HepG2 (cell line): ENCODE measurements around the gene ARHGEF26. TPM values are rescaled to one million over a fixed set of nuclear protein-coding genes. Genes with fewer than 3 reads are reported as not detected.

Experiments
- ATAC-seq: fragments of 200-7000 bp; cut with Tn5 transposase; 3 replicates; pipeline ENCODE4 v1.9.1; 2020; ENCODE audit warnings: mild to moderate bottlenecking, moderate library complexity
- BruUV-seq: library from RNA; stranded (reverse); fragments of 400-500 nt; replicated peaks from 2 replicates; lab custom pipeline; 2021; lab: Mats Ljungman, UMichigan
- CTCF ChIA-PET: fragments of 300-600 bp; formaldehyde crosslinking; extraction: SDS; loops from one replicate; lab custom pipeline; 2021; ENCODE audit warnings: low total read pairs, inconsistent platforms, low intra/inter-chr PET ratio; lab: Yijun Ruan, JAX
- POLR2A ChIA-PET: fragments of 350-600 bp; sonication (Branson Sonifier 250); formaldehyde crosslinking; loops from one replicate; lab custom pipeline; 2020; ENCODE audit warnings: antibody characterized with exemption, inconsistent platforms; lab: Yijun Ruan, JAX
- DNase-seq: peaks from one replicate; pipeline ENCODE4 v3.0.0-alpha.2; 2015; ENCODE audit warnings: low spot score
- FAIRE-seq: peaks from 3 replicates; lab custom pipeline; 2011; peaks lifted over from hg19 to GRCh38; lab: Jason Lieb, UNC
- H2AFZ ChIP-seq: one replicate; pipeline ENCODE4 v1.6.1; 2011; ENCODE audit warnings: low read length, inconsistent platforms
- H3K27ac ChIP-seq: fragments of 300-600 bp; 3 replicates; pipeline ENCODE4 v1.8.0; 2011; ENCODE audit warnings: mixed run types, mild to moderate bottlenecking, mixed read lengths, low read length, inconsistent platforms; ENCODE audit not compliant: insufficient read depth; ENCODE audit errors: extremely low read length
- H3K27me3 ChIP-seq, 2 experiments: fragments of 200-600 bp in 1 of 2; 2 replicates in 1 of 2; 3 replicates in 1 of 2; pipeline versions ENCODE4 v1.6.0 to v1.8.0; 2011; ENCODE audit warnings: low read length in 2 of 2, mild to moderate bottlenecking in 2 of 2, moderate library complexity in 2 of 2, inconsistent platforms in 1 of 2; ENCODE audit not compliant: insufficient read depth in 2 of 2, control insufficient read depth in 1 of 2
- H3K36me3 ChIP-seq, 2 experiments: fragments of 200-600 bp in 1 of 2; replicated peaks in 1 of 2; 2 replicates in 1 of 2; 3 replicates in 1 of 2; pipeline versions ENCODE4 v1.5.1 to v1.8.0; 2011; ENCODE audit warnings: low read length in 2 of 2, inconsistent platforms in 1 of 2; ENCODE audit not compliant: insufficient read depth in 2 of 2, control insufficient read depth in 1 of 2
- H3K4me1 ChIP-seq: 2 replicates; pipeline ENCODE4 v1.5.1; 2012; ENCODE audit warnings: low read length, inconsistent platforms; ENCODE audit not compliant: insufficient read depth
- H3K4me2 ChIP-seq: 2 replicates; pipeline ENCODE4 v1.6.0; 2011; ENCODE audit warnings: low read depth, low read length, inconsistent platforms
- H3K4me3 ChIP-seq, 3 experiments: fragments of 200-600 bp in 1 of 3; sonication (generic), shearing (Covaris generic) in 1 of 3; replicated peaks in 1 of 3; 2 replicates each; pipeline ENCODE4 v1.5.1; 2011 to 2016; ENCODE audit warnings: low read length in 3 of 3, inconsistent platforms in 2 of 3, low read depth in 2 of 3, mild to moderate bottlenecking in 2 of 3, control low read depth in 1 of 3, mixed read lengths in 1 of 3; ENCODE audit not compliant: insufficient read depth in 1 of 3
- H3K79me2 ChIP-seq: one replicate; pipeline ENCODE4 v1.6.1; 2011; ENCODE audit warnings: low read length, inconsistent platforms; ENCODE audit not compliant: insufficient read depth
- H3K9ac ChIP-seq: 2 replicates; pipeline ENCODE4 v1.6.0; 2011; ENCODE audit warnings: mild to moderate bottlenecking, low read depth, low read length, inconsistent platforms; ENCODE audit not compliant: insufficient read depth
- H3K9me3 ChIP-seq: 2 replicates; pipeline ENCODE4 v1.5.1; 2012; ENCODE audit warnings: mild to moderate bottlenecking, low read length
- H4K20me1 ChIP-seq: 2 replicates; pipeline ENCODE4 v1.6.0; 2011; ENCODE audit warnings: inconsistent platforms, mild to moderate bottlenecking, low read length, moderate library complexity; ENCODE audit not compliant: insufficient read depth
- HMGXB4 ChIP-seq, 2 experiments: sonication (generic) in 1 of 2; formaldehyde crosslinking in 1 of 2; IDR thresholded peaks; 2 replicates each; pipeline versions ENCODE4 v1.4.0 to v1.6.1; 2018 to 2020; ENCODE audit warnings: missing genetic modification reagents in 2 of 2, borderline replicate concordance in 1 of 2, low read depth in 1 of 2, mild to moderate bottlenecking in 1 of 2, missing biosample characterization in 1 of 2
- MAF1 ChIP-seq: sonication (generic); formaldehyde crosslinking; IDR thresholded peaks from 2 replicates; pipeline ENCODE4 v1.5.0; 2020; ENCODE audit warnings: missing genetic modification reagents, borderline replicate concordance
- MEIS1 ChIP-seq: sonication (generic); formaldehyde crosslinking; IDR thresholded peaks from 2 replicates; pipeline ENCODE4 v1.9.0; 2021; ENCODE audit warnings: mild to moderate bottlenecking, missing genetic modification reagents, moderate library complexity, borderline replicate concordance
- NBN ChIP-seq: fragments of 450-650 bp; conservative IDR thresholded peaks from 2 replicates; pipeline ENCODE4 v1.6.1; 2017
- NONO ChIP-seq, 2 experiments: fragments of 450-650 bp in 1 of 2; sonication (generic) in 1 of 2; formaldehyde crosslinking in 1 of 2; IDR thresholded peaks in 1 of 2; conservative IDR thresholded peaks in 1 of 2; 2 replicates each; pipeline versions ENCODE4 v1.6.1 to v1.8.0; 2017 to 2022; ENCODE audit warnings: mild to moderate bottlenecking in 1 of 2, missing genetic modification reagents in 1 of 2, moderate library complexity in 1 of 2
- SKIL ChIP-seq: sonication (generic); formaldehyde crosslinking; IDR thresholded peaks from 2 replicates; pipeline ENCODE4 v1.8.0; 2022; ENCODE audit warnings: missing genetic modification reagents, mild to moderate bottlenecking, moderate library complexity, borderline replicate concordance
- THYN1 ChIP-seq: sonication (generic); formaldehyde crosslinking; IDR thresholded peaks from 2 replicates; pipeline ENCODE4 v1.8.1; 2023; ENCODE audit warnings: low read depth, mild to moderate bottlenecking, moderate library complexity, missing genetic modification reagents, borderline replicate concordance
- ZBTB1 ChIP-seq: sonication (generic); formaldehyde crosslinking; IDR thresholded peaks from 2 replicates; pipeline ENCODE4 v1.4.0; 2020; ENCODE audit warnings: missing genetic modification reagents, borderline replicate concordance
- ZBTB46 ChIP-seq: sonication (generic); formaldehyde crosslinking; IDR thresholded peaks from 2 replicates; pipeline ENCODE4 v1.4.0; 2020; ENCODE audit warnings: mild to moderate bottlenecking, missing genetic modification reagents, borderline replicate concordance
- ZNF280D ChIP-seq: sonication (generic); formaldehyde crosslinking; IDR thresholded peaks from 2 replicates; pipeline ENCODE4 v1.5.1; 2020; ENCODE audit warnings: mild to moderate bottlenecking, missing genetic modification reagents
- ZNF296 ChIP-seq: sonication (generic); formaldehyde crosslinking; conservative IDR thresholded peaks from 2 replicates; pipeline ENCODE4 v1.5.0; 2020; ENCODE audit warnings: mild to moderate bottlenecking, missing genetic modification reagents
- ZNF431 ChIP-seq: sonication (generic); formaldehyde crosslinking; IDR thresholded peaks from 2 replicates; pipeline ENCODE4 v1.9.0; 2022; ENCODE audit warnings: missing genetic modification reagents, low read depth, mild to moderate bottlenecking, borderline replicate concordance
- ZNF563 ChIP-seq: sonication (generic); formaldehyde crosslinking; IDR thresholded peaks from 2 replicates; pipeline ENCODE4 v1.8.0; 2022; ENCODE audit warnings: mild to moderate bottlenecking, moderate library complexity, missing genetic modification reagents
- WGBS: methylation state at CpG from one replicate; pipeline ENCODE4 v1.1.6; 2017; ENCODE audit warnings: low lambda C conversion rate; 5-methylcytosine and 5-hydroxymethylcytosine counted together
- in situ Hi-C: cut with HindIII; loops from 2 replicates; pipeline ENCODE4 v1.10.0; 2017; ENCODE audit warnings: low pct_unique_long_range_greater_than_20kb; ENCODE audit not compliant: extremely low pct_ligation_motif_present
- intact Hi-C: fragments of 100-400 bp; cut with micrococcal nuclease; formaldehyde crosslinking; loops from one replicate; pipeline ENCODE4 v1.10.0; 2022; ENCODE audit not compliant: unreplicated experiment
- polyA plus RNA-seq, 8 experiments: library from polyadenylated mRNA; depleted of rRNA in 3 of 8; stranded (reverse) in 7 of 8; unstranded in 1 of 8; fragments of >200 nt; fragmentation: Illumina TruSeq in 4 of 8; extraction: Trizol in 4 of 8; gene quantifications; 2 replicates each; pipeline versions ENCODE4 v1.2.1 to v1.2.3, GENCODE V29; 2011 to 2016; ENCODE audit warnings: low read depth in 4 of 8, missing spikeins in 1 of 8, mixed read lengths in 1 of 8; ENCODE audit not compliant: insufficient read depth in 1 of 8
- total RNA-seq, 5 experiments: library from RNA; depleted of rRNA; stranded (reverse); fragments of >200 nt; fragmentation: Illumina TruSeq; extraction: Trizol; gene quantifications; 2 replicates each; pipeline ENCODE4 v1.2.3, GENCODE V29; 2016; ENCODE audit warnings: low read depth in 1 of 5

Gene ARHGEF26
- total and polyA plus RNA-seq, 2 of the 13 experiments (the other 11 are each of a cell fraction or from before 2014, with no cell fraction given) = 0.74 to 6.1 TPM

- no peak for TF ChIP-seq SKIL (CRISPR knock-in tag)
- no peak for TF ChIP-seq THYN1 (CRISPR knock-in tag)
- TF ChIP-seq ZBTB1 (CRISPR knock-in tag) = no peak
- no peak for TF ChIP-seq HMGXB4 (CRISPR knock-in tag; IDR thresholded peaks at IDR 0.05; ENCODE audit: borderline replicate concordance in 1 of 2, low read depth in 1 of 2)
- no peak for TF ChIP-seq MEIS1 (CRISPR knock-in tag)
- no peak for TF ChIP-seq MAF1
Observed at GRCh38 chr3:154254527-154254926, 133.3 kb downstream of the ARHGEF26 start (continued).

- no peak for DNase-seq
- H4K20me1 ChIP-seq = no peaks in the 10 kb centered on the region
- intact Hi-C loops (no loop called here), in situ Hi-C loops (no loop called here)
- no peak for FAIRE-seq
- no peak for ATAC-seq
- H3K4me1 ChIP-seq = no peaks in the 10 kb centered on the region
- no peak overlapping the region for H3K27ac ChIP-seq
- no peaks in the 10 kb centered on the region for H3K27me3 ChIP-seq
- H3K36me3 ChIP-seq = peaks cover 11 to 34% of the 10 kb centered on the region in 2 experiments
- WGBS = 83% methylated on average over 2 of the region's 2 CpGs
- H3K4me3 ChIP-seq = no peak overlapping the region
- no TSS peak for BruUV-seq
- POLR2A ChIA-PET = no interaction called here
- TF ChIP-seq NBN (no peak), NONO (IDR thresholded peaks at IDR 0.05) (no peak), NONO (CRISPR knock-in tag; conservative IDR thresholded peaks at IDR 0.05) (no peak), ZNF563 (CRISPR knock-in tag) (no peak), ZNF280D (CRISPR knock-in tag) (no peak), ZNF296 (CRISPR knock-in tag) (no peak), ZNF431 (no peak), ZBTB46 (no peak)
- no peaks in the 10 kb centered on the region for H3K79me2 ChIP-seq
- no peak overlapping the region for H3K9ac ChIP-seq
- H2AFZ ChIP-seq = no peak overlapping the region
- CTCF ChIA-PET = no interaction called here
- no peak overlapping the region for H3K4me2 ChIP-seq
- no peaks in the 10 kb centered on the region for H3K9me3 ChIP-seq
Observed at GRCh38 chr3:154273381-154273780, 152.2 kb downstream of the ARHGEF26 start.
